Tibial nerve (tissue), 4 donors: Measurements from ENCODE around the gene BANK1. TPM values are rescaled to one million over a fixed set of nuclear protein-coding genes. Genes with fewer than 3 reads are reported as not detected.

ENCODE experiments used
- DNase-seq, 2 donors: peaks; one replicate each; pipeline ENCODE4 v3.0.0-alpha.2; 2019; ENCODE audit warnings: low spot score in 2 of 2
- H3K27ac ChIP-seq, 4 donors: fragments of 200-600 bp; sonication (generic) in 3 of 4; one replicate each; pipeline ENCODE4 v1.5.1; 2017 to 2019; ENCODE audit warnings: mild to moderate bottlenecking in 1 of 4
- H3K27me3 ChIP-seq, 2 donors: fragments of 200-600 bp; sonication (generic) in 1 of 2; one replicate each; pipeline versions ENCODE4 v1.5.1 to v1.6.0; 2017 to 2019
- H3K36me3 ChIP-seq, 3 donors: fragments of 200-600 bp; sonication (generic); one replicate each; pipeline ENCODE4 v1.5.1; 2018 to 2019
- H3K4me1 ChIP-seq, 4 donors: fragments of 200-600 bp; sonication (generic) in 3 of 4; one replicate each; pipeline ENCODE4 v1.5.1; 2017 to 2019
- H3K4me3 ChIP-seq, 4 donors: fragments of 200-600 bp; sonication (generic) in 3 of 4; one replicate each; pipeline ENCODE4 v1.5.1; 2017 to 2019; ENCODE audit warnings: mild to moderate bottlenecking in 1 of 4, moderate library complexity in 1 of 4
- H3K9me3 ChIP-seq, 4 donors: fragments of 200-600 bp; sonication (generic) in 3 of 4; one replicate each; pipeline ENCODE4 v1.5.1; 2017 to 2019
- CTCF ChIP-seq, 5 experiments: fragments of 200-600 bp in 3 of 5; fragments of 450-650 bp in 2 of 5; sonication (generic) in 3 of 5; IDR thresholded peaks; one replicate each; pipeline ENCODE4 v1.5.1; 2016 to 2019; ENCODE audit warnings: antibody characterized with exemption in 5 of 5, mild to moderate bottlenecking in 3 of 5, moderate library complexity in 2 of 5
- EP300 ChIP-seq, 2 donors: sonication (generic); formaldehyde crosslinking; IDR thresholded peaks; one replicate each; pipeline ENCODE4 v1.6.1; 2017; ENCODE audit warnings: antibody characterized with exemption in 2 of 2, mild to moderate bottlenecking in 1 of 2
- POLR2A ChIP-seq, 2 donors: fragments of 450-650 bp; IDR thresholded peaks; one replicate each; pipeline ENCODE4 v1.6.1; 2017; ENCODE audit warnings: antibody characterized with exemption in 2 of 2, mild to moderate bottlenecking in 2 of 2, moderate library complexity in 2 of 2
- WGBS, 2 donors: methylation state at CpG; one replicate each; pipeline ENCODE4 v1.1.5; 2018; 5-methylcytosine and 5-hydroxymethylcytosine counted together
- total RNA-seq, 4 donors: library from RNA; depleted of rRNA; stranded (reverse); fragments of >200 nt; gene quantifications; one replicate each; pipeline ENCODE4 v1.1.0, GENCODE V29; 2016

BANK1 gene
- total RNA-seq, 4 donors from 2014 or later, result 3.5 to 6.3 (median 5.1) TPM

- H3K4me1 ChIP-seq, result no peaks in the 10 kb centered on the region
- no peaks in the 10 kb centered on the region for H3K27me3 ChIP-seq
- H3K4me3 ChIP-seq, result no peak overlapping the region
- H3K27ac ChIP-seq, result no peak overlapping the region
- TF ChIP-seq CTCF (IDR thresholded peaks at IDR 0.05) (no peak), EP300 (IDR thresholded peaks at IDR 0.05) (no peak), POLR2A (IDR thresholded peaks at IDR 0.05) (no peak)
- no peaks in the 10 kb centered on the region for H3K9me3 ChIP-seq
- no peaks in the 10 kb centered on the region for H3K36me3 ChIP-seq
- no peak for DNase-seq
- WGBS, 2 donors, result 60 to 62% methylated on average over 7 of the region's 7 CpGs
Measured at GRCh38 chr4:102042871-102043802, 252.6 kb downstream of the BANK1 start.

- 76 to 81% methylated on average over 2 of the region's 2 CpGs for WGBS, 2 donors
- TF ChIP-seq EP300 (IDR thresholded peaks at IDR 0.05) (no peak), CTCF (IDR thresholded peaks at IDR 0.05) (no peak), POLR2A (IDR thresholded peaks at IDR 0.05) (no peak)
- no peaks in the 10 kb centered on the region for H3K27me3 ChIP-seq
Measured at GRCh38 chr4:102047616-102048015, 257.1 kb downstream of the BANK1 start.

GRCh38 chr4:102055805-102056204 lies 265.3 kb downstream of the BANK1 start:
- H3K36me3 ChIP-seq, result no peaks in the 10 kb centered on the region
- H3K9me3 ChIP-seq, result no peaks in the 10 kb centered on the region
- DNase-seq, result no peak
- H3K4me1 ChIP-seq, result peaks cover 0 to 5% (median 0%) of the 10 kb centered on the region in 4 donors
- no peak overlapping the region for H3K4me3 ChIP-seq
- no peak overlapping the region for H3K27ac ChIP-seq
- TF ChIP-seq CTCF (IDR thresholded peaks at IDR 0.05) (no peak), POLR2A (IDR thresholded peaks at IDR 0.05) (no peak), EP300 (IDR thresholded peaks at IDR 0.05) (no peak)
- H3K27me3 ChIP-seq, result no peaks in the 10 kb centered on the region

More at GRCh38 chr4:102047616-102048015, 257.1 kb downstream of the BANK1 start:
- no peaks in the 10 kb centered on the region for H3K4me1 ChIP-seq
- DNase-seq, result no peak
- H3K36me3 ChIP-seq, result no peaks in the 10 kb centered on the region
- H3K4me3 ChIP-seq, result no peak overlapping the region
- H3K27ac ChIP-seq, result no peak overlapping the region
- no peaks in the 10 kb centered on the region for H3K9me3 ChIP-seq

- no peaks in the 10 kb centered on the region for H3K36me3 ChIP-seq
- peaks cover 0 to 5% (median 0%) of the 10 kb centered on the region in 4 donors for H3K4me1 ChIP-seq
- H3K4me3 ChIP-seq, result no peak overlapping the region
- H3K27me3 ChIP-seq, result no peaks in the 10 kb centered on the region
- no peak for DNase-seq
- H3K27ac ChIP-seq, result no peak overlapping the region
- 87 to 91% methylated on average over 4 of the region's 4 CpGs for WGBS, 2 donors
- TF ChIP-seq POLR2A (IDR thresholded peaks at IDR 0.05) (no peak), EP300 (IDR thresholded peaks at IDR 0.05) (no peak), CTCF (IDR thresholded peaks at IDR 0.05) (no peak)
- no peaks in the 10 kb centered on the region for H3K9me3 ChIP-seq
Measured at GRCh38 chr4:102057122-102057521, 266.6 kb downstream of the BANK1 start.

- Histone ChIP-seq H3K27me3 (no peaks in the 10 kb centered on the region), H3K4me3 (no peak overlapping the region), H3K4me1 (peaks cover 0 to 5% (median 0%) of the 10 kb centered on the region in 4 donors), H3K36me3 (no peaks in the 10 kb centered on the region), H3K9me3 (no peaks in the 10 kb centered on the region), H3K27ac (no peak overlapping the region)
- 68 to 73% methylated on average over 1 of the region's 1 CpG for WGBS, 2 donors
- DNase-seq, result no peak
- TF ChIP-seq EP300 (IDR thresholded peaks at IDR 0.05), result no peak
- no peak for TF ChIP-seq CTCF (IDR thresholded peaks at IDR 0.05)
- TF ChIP-seq POLR2A (IDR thresholded peaks at IDR 0.05), result no peak
Measured at GRCh38 chr4:102061133-102061532, 270.6 kb downstream of the BANK1 start.
